Muscle of arm (tissue), 12 donors: ENCODE data around the gene HIPK3. TPM values are rescaled to one million over a fixed set of nuclear protein-coding genes. Genes with fewer than 3 reads are reported as not detected.

Experiments
- DNase-seq: peaks from one replicate; pipeline ENCODE4 v3.0.0-alpha.2; 2013
- polyA plus RNA-seq, 12 donors: library from polyadenylated mRNA; unstranded; fragments of 120-200 nt; gene quantifications; one replicate each; pipeline ENCODE4 v1.2.1, GENCODE V29; 2013; ENCODE audit not compliant: insufficient read length in 12 of 12

HIPK3 gene
- polyA plus RNA-seq, 12 donors: 52.0 to 121 (median 87.4) TPM; not detected in 1

GRCh38 chr11:33388793-33389525 lies 131.8 kb downstream of the HIPK3 start:
- DNase-seq: no peak

- DNase-seq: no peak
These were observed 132.5 kb downstream of the HIPK3 start for GRCh38 chr11:33389635-33390034.

GRCh38 chr11:33390944-33391892 lies 134.0 kb downstream of the HIPK3 start:
- DNase-seq: no peak

- no peak for DNase-seq
These were observed 134.7 kb downstream of the HIPK3 start for GRCh38 chr11:33391893-33392251.

GRCh38 chr11:33394431-33395109 lies 137.4 kb downstream of the HIPK3 start:
- no peak for DNase-seq

- no peak for DNase-seq
These were observed 139.2 kb downstream of the HIPK3 start for GRCh38 chr11:33396361-33396760.

- no peak for DNase-seq
These were observed 142.2 kb downstream of the HIPK3 start for GRCh38 chr11:33399421-33399820.

GRCh38 chr11:33402066-33402465 lies 144.9 kb downstream of the HIPK3 start:
- no peak for DNase-seq

GRCh38 chr11:33403344-33403743 lies 146.2 kb downstream of the HIPK3 start:
- no peak for DNase-seq

GRCh38 chr11:33405834-33406602 lies 148.8 kb downstream of the HIPK3 start:
- DNase-seq: no peak

Other genes with a start within 250 kb of the HIPK3 start
- 10 to 100 TPM in 10 of 12 donors, 1 to 10 TPM in 1, not detected in 1; 9.5 to 27.1 (median 16.3) TPM for gene DEPDC7, start 241.5 kb upstream of the HIPK3 start, polyA plus RNA-seq
- 10 to 100 TPM in 10 of 12 donors, 1 to 10 TPM in 1, not detected in 1; 8.8 to 21.1 (median 12.2) TPM for gene TCP11L1, start 217.8 kb upstream of the HIPK3 start, polyA plus RNA-seq
- gene CSTF3, start 95.9 kb upstream of the HIPK3 start, polyA plus RNA-seq: 10 to 100 TPM in 11 of 12 donors, not detected in 1; 28.6 to 52.0 (median 39.4) TPM
- 1 to 10 TPM in 11 of 12 donors, not detected in 1; 1.1 to 2.3 (median 1.4) TPM for gene KIAA1549L, start 118.7 kb downstream of the HIPK3 start, polyA plus RNA-seq